Motor neuron (in vitro differentiated cells): ENCODE measurements around the gene ST8SIA6. TPM values are rescaled to one million over a fixed set of nuclear protein-coding genes. Genes with fewer than 3 reads are reported as not detected.
"Not testable (repeated sequence)": the region's sequence is repeated elsewhere in the genome, so short reads cannot be mapped to it uniquely, and the experiment has no call there.

Experiments
- ATAC-seq, 8 experiments: fragments of 200-7000 bp; cut with Tn5 transposase; replicated peaks in 6 of 8; 2 replicates each; pipeline ENCODE4 v1.8.0; 2021; ENCODE audit warnings: mild to moderate bottlenecking in 8 of 8, moderate library complexity in 8 of 8
- H3K27ac ChIP-seq, 2 donors: fragments of 250-450 bp; sonication (Bioruptor Pico); 2 replicates each; pipeline ENCODE4 v1.9.0; 2021; ENCODE audit warnings: antibody characterized with exemption in 2 of 2, mild to moderate bottlenecking in 2 of 2, moderate library complexity in 1 of 2
- H3K4me1 ChIP-seq, 2 donors: fragments of 250-450 bp; sonication (Bioruptor Pico); replicated peaks in 1 of 2; 2 replicates each; pipeline ENCODE4 v1.6.1; 2021; ENCODE audit warnings: antibody characterized with exemption in 2 of 2, mild to moderate bottlenecking in 2 of 2, moderate library complexity in 1 of 2
- H3K4me3 ChIP-seq, 5 donors: fragments of 250-450 bp; sonication (Bioruptor Pico); 2 replicates each; pipeline ENCODE4 v1.9.0; 2021; ENCODE audit warnings: antibody characterized with exemption in 5 of 5, mild to moderate bottlenecking in 5 of 5, moderate library complexity in 4 of 5
- WGBS, 10 experiments: fragments of 450-650 bp; shearing (Covaris generic); methylation state at CpG; one replicate each; pipeline ENCODE4 v1.0.0; 2022; 5-methylcytosine and 5-hydroxymethylcytosine counted together
- in situ Hi-C, 9 experiments: fragments of 400-800 bp; cut with MboI; loops; one replicate each; pipeline ENCODE4 v1.15.0; 2021; ENCODE audit warnings: low sequenced_read_pairs in 9 of 9, low pct_unique_long_range_greater_than_20kb in 2 of 9; ENCODE audit not compliant: unreplicated experiment in 9 of 9
- total RNA-seq, 8 experiments: library from RNA; unstranded; fragments of 300-600 nt; gene quantifications; 2 replicates each; pipeline versions ENCODE4 v1.2.3 to v1.2.4, GENCODE V29; 2022

ST8SIA6 gene
- total RNA-seq, 8 experiments from 2014 or later, result 0.14 to 4.5 (median 0.24) TPM; not detected in 1

- no peak overlapping the region for H3K4me3 ChIP-seq
- peaks cover 0 to 2% of the 10 kb centered on the region in 2 donors for H3K4me1 ChIP-seq
- in situ Hi-C loops, result no loop called here
- no peak for ATAC-seq
- 61 to 93% (median 79%) methylated on average over 2 to 4 of the region's 4 CpGs; no CpG with 5 or more reads in 1 of the 10 experiments for WGBS, 10 experiments
- H3K27ac ChIP-seq, result no peak overlapping the region
Observed at GRCh38 chr10:17326377-17326776, 128.0 kb downstream of the ST8SIA6 start.

GRCh38 chr10:17321957-17322356 lies 132.4 kb downstream of the ST8SIA6 start:
- 28 to 100% (median 81%) methylated on average over 1 to 3 of the region's 3 CpGs for WGBS, 10 experiments
- H3K27ac ChIP-seq, H3K4me3 ChIP-seq, H3K4me1 ChIP-seq, ATAC-seq, in situ Hi-C loops: not testable (repeated sequence)

GRCh38 chr10:17316488-17317170 lies 137.8 kb downstream of the ST8SIA6 start:
- Histone ChIP-seq H3K4me1 (no peaks in the 10 kb centered on the region), H3K27ac (no peak overlapping the region), H3K4me3 (no peak overlapping the region)
- ATAC-seq, result no peak
- WGBS, 10 experiments, result 0 to 70% (median 38%) methylated on average over 1 of the region's 1 CpG; no CpG with 5 or more reads in 1 of the 10 experiments
- in situ Hi-C loops, result no loop called here

GRCh38 chr10:17309435-17309834 lies 145.0 kb downstream of the ST8SIA6 start:
- in situ Hi-C loops, result no loop called here
- WGBS, 10 experiments, result 0 to 100% (median 57%) methylated on average over 1 to 2 of the region's 2 CpGs; no CpG with 5 or more reads in 3 of the 10 experiments

GRCh38 chr10:17307123-17307522 lies 147.3 kb downstream of the ST8SIA6 start:
- WGBS, 10 experiments, result 29 to 100% (median 66%) methylated on average over 1 to 3 of the region's 3 CpGs; no CpG with 5 or more reads in 4 of the 10 experiments

More at GRCh38 chr10:17309435-17309834, 145.0 kb downstream of the ST8SIA6 start:
- H3K4me3 ChIP-seq, result no peak overlapping the region
- no peaks in the 10 kb centered on the region for H3K4me1 ChIP-seq
- ATAC-seq, result peak in 3 of 8 experiments; percentile 98 to 99 (median 98)
- H3K27ac ChIP-seq, result no peak overlapping the region

GRCh38 chr10:17292375-17292774 lies 162.0 kb downstream of the ST8SIA6 start:
- in situ Hi-C loops, result loop anchor here in 2 of 9 experiments (10.0 to 25.0 kb wide), 4 partner anchors 142 to 295 kb away; no protein-coding TSS in a partner anchor
- ATAC-seq, result no peak
- Histone ChIP-seq H3K27ac (no peak overlapping the region), H3K4me1 (peaks cover 0 to 4% of the 10 kb centered on the region in 2 donors), H3K4me3 (no peak overlapping the region)
- WGBS, 10 experiments, result 17 to 100% (median 50%) methylated on average over 1 to 3 of the region's 4 CpGs; no CpG with 5 or more reads in 1 of the 10 experiments

More at GRCh38 chr10:17307123-17307522, 147.3 kb downstream of the ST8SIA6 start:
- in situ Hi-C loops, result no loop called here
- no peak for ATAC-seq
- no peak overlapping the region for H3K27ac ChIP-seq
- H3K4me3 ChIP-seq, result no peak overlapping the region
- H3K4me1 ChIP-seq, result no peaks in the 10 kb centered on the region

GRCh38 chr10:17290226-17290625 lies 164.2 kb downstream of the ST8SIA6 start:
- WGBS, 10 experiments, result 3 to 79% (median 37%) methylated on average over 2 to 6 of the region's 6 CpGs
- Histone ChIP-seq H3K4me1 (peaks cover 0 to 4% of the 10 kb centered on the region in 2 donors), H3K27ac (no peak overlapping the region), H3K4me3 (no peak overlapping the region)
- in situ Hi-C loops, result loop anchor here in 2 of 9 experiments (10.0 to 25.0 kb wide), 4 partner anchors 145 to 297 kb away; no protein-coding TSS in a partner anchor
- peak in 5 of 8 experiments; percentile 29 to 92 (median 82) for ATAC-seq

GRCh38 chr10:17289763-17290162 lies 164.6 kb downstream of the ST8SIA6 start:
- H3K4me1 ChIP-seq, result peaks cover 0 to 4% of the 10 kb centered on the region in 2 donors
- H3K4me3 ChIP-seq, result no peak overlapping the region
- no peak for ATAC-seq
- in situ Hi-C loops, result loop anchor here in 2 of 9 experiments (10.0 to 25.0 kb wide), 4 partner anchors 145 to 298 kb away; no protein-coding TSS in a partner anchor
- 77 to 100% (median 97%) methylated on average over 1 to 10 of the region's 12 CpGs; no CpG with 5 or more reads in 2 of the 10 experiments for WGBS, 10 experiments
- no peak overlapping the region for H3K27ac ChIP-seq

- WGBS, 10 experiments, result 12 to 96% (median 68%) methylated on average over 1 to 8 of the region's 10 CpGs
- Histone ChIP-seq H3K4me3 (no peak overlapping the region), H3K4me1 (peaks cover 0 to 4% of the 10 kb centered on the region in 2 donors), H3K27ac (no peak overlapping the region)
- in situ Hi-C loops, result loop anchor here in 2 of 9 experiments (25.0 kb wide), 3 partner anchors 150 to 300 kb away; no protein-coding TSS in a partner anchor
- ATAC-seq, result peak in 1 of 8 experiments; percentile 36
Observed at GRCh38 chr10:17286562-17287550, 167.5 kb downstream of the ST8SIA6 start.

- no peaks in the 10 kb centered on the region for H3K4me1 ChIP-seq
- H3K4me3 ChIP-seq, result no peak overlapping the region
- no peak overlapping the region for H3K27ac ChIP-seq
- 13 to 100% (median 60%) methylated on average over 1 to 3 of the region's 3 CpGs; no CpG with 5 or more reads in 5 of the 10 experiments for WGBS, 10 experiments
- in situ Hi-C loops, result loop anchor here in 2 of 9 experiments (25.0 kb wide), 3 partner anchors 155 to 305 kb away; no protein-coding TSS in a partner anchor
- ATAC-seq, result no peak
Observed at GRCh38 chr10:17282311-17282710, 172.1 kb downstream of the ST8SIA6 start.

- in situ Hi-C loops, result loop anchor here in 2 of 9 experiments (25.0 kb wide), 3 partner anchors 159 to 309 kb away; no protein-coding TSS in a partner anchor
- H3K4me3 ChIP-seq, result no peak overlapping the region
- H3K4me1 ChIP-seq, result no peaks in the 10 kb centered on the region
- no peak overlapping the region for H3K27ac ChIP-seq
- WGBS, 10 experiments, result 30 to 93% (median 66%) methylated on average over 1 to 4 of the region's 4 CpGs
- ATAC-seq, result peak in 4 of 8 experiments; percentile 16 to 94 (median 80)
Observed at GRCh38 chr10:17278607-17279240, 175.7 kb downstream of the ST8SIA6 start.
